IMR-90 (cell line): Measurements from ENCODE around the gene DIAPH2. TPM values are rescaled to one million over a fixed set of nuclear protein-coding genes. Genes with fewer than 3 reads are reported as not detected.

Source experiments
- ATAC-seq: fragments of 200-7000 bp; cut with Tn5 transposase; 2 replicates; pipeline ENCODE4 v1.9.1; 2020; ENCODE audit warnings: low read depth, mild to moderate bottlenecking, moderate library complexity
- BruUV-seq: library from RNA; stranded (reverse); fragments of 400-500 nt; replicated peaks from 2 replicates; lab custom pipeline; 2021; lab: Mats Ljungman, UMichigan
- CTCF ChIA-PET: fragments of 300-600 bp; formaldehyde crosslinking; extraction: SDS; loops from one replicate; lab custom pipeline; 2021; ENCODE audit warnings: antibody characterized with exemption; lab: Yijun Ruan, JAX
- POLR2A ChIA-PET: fragments of 300-600 bp; sonication (Branson Sonifier 250); formaldehyde crosslinking; loops from one replicate; lab custom pipeline; 2022; ENCODE audit warnings: antibody characterized with exemption; ENCODE audit not compliant: unreplicated experiment; lab: Charles Lee
- DNase-seq: peaks from one replicate; pipeline ENCODE4 v3.0.0; 2013
- H2AFZ ChIP-seq: replicated peaks from 2 replicates; pipeline ENCODE3; 2013; ENCODE audit warnings: low read length, mild to moderate bottlenecking; ENCODE audit not compliant: poor library complexity
- H2AK5ac ChIP-seq: 2 replicates; pipeline ENCODE4 v1.6.1; 2013; ENCODE audit warnings: low read depth, low read length, inconsistent platforms
- H2AK9ac ChIP-seq: replicated peaks from 2 replicates; pipeline ENCODE3; 2013; ENCODE audit warnings: mild to moderate bottlenecking, low read depth, low read length, moderate library complexity; ENCODE audit not compliant: poor library complexity
- H2BK120ac ChIP-seq: 2 replicates; pipeline ENCODE4 v1.6.1; 2013; ENCODE audit warnings: low read depth, low read length, inconsistent platforms
- H2BK15ac ChIP-seq: 3 replicates; pipeline ENCODE4 v1.6.1; 2013; ENCODE audit warnings: low read depth, low read length, inconsistent platforms
- H2BK20ac ChIP-seq: 2 replicates; pipeline ENCODE4 v1.6.1; 2013; ENCODE audit warnings: low read depth, mild to moderate bottlenecking, inconsistent platforms, low read length, moderate library complexity
- H2BK5ac ChIP-seq: 2 replicates; pipeline ENCODE4 v1.6.1; 2013; ENCODE audit warnings: mild to moderate bottlenecking, low read depth, low read length, inconsistent platforms; ENCODE audit not compliant: poor library complexity, severe bottlenecking
- H3K14ac ChIP-seq: replicated peaks from 2 replicates; pipeline ENCODE4 v1.6.1; 2013; ENCODE audit warnings: low read depth, low read length, inconsistent platforms
- H3K18ac ChIP-seq: 2 replicates; pipeline ENCODE4 v1.6.1; 2013; ENCODE audit warnings: low read depth, low read length, control low read depth
- H3K23ac ChIP-seq: 2 replicates; pipeline ENCODE4 v1.6.1; 2013; ENCODE audit warnings: low read depth, low read length, inconsistent platforms
- H3K27ac ChIP-seq: 2 replicates; pipeline ENCODE4 v1.5.1; 2013; ENCODE audit warnings: mild to moderate bottlenecking, control low read depth, low read length; ENCODE audit not compliant: insufficient read depth
- H3K27me3 ChIP-seq: 2 replicates; pipeline ENCODE4 v1.6.1; 2013; ENCODE audit warnings: low read length; ENCODE audit not compliant: control insufficient read depth, insufficient read depth
- H3K36me3 ChIP-seq: 2 replicates; pipeline ENCODE4 v1.6.1; 2013; ENCODE audit warnings: low read length, mixed read lengths; ENCODE audit not compliant: control insufficient read depth, insufficient read depth
- H3K4ac ChIP-seq: 2 replicates; pipeline ENCODE4 v1.6.1; 2013; ENCODE audit warnings: low read depth, low read length, inconsistent platforms
- H3K4me1 ChIP-seq: 2 replicates; pipeline ENCODE4 v1.6.1; 2013; ENCODE audit warnings: low read length, mixed read lengths; ENCODE audit not compliant: control insufficient read depth, insufficient read depth
- H3K4me2 ChIP-seq: 2 replicates; pipeline ENCODE4 v1.6.1; 2013; ENCODE audit warnings: low read depth, mild to moderate bottlenecking, control low read depth, low read length, moderate library complexity
- H3K4me3 ChIP-seq: 2 replicates; pipeline ENCODE4 v1.5.1; 2013; ENCODE audit warnings: low read depth, mild to moderate bottlenecking, control low read depth, low read length, moderate library complexity; ENCODE audit not compliant: insufficient read depth
- H3K56ac ChIP-seq: 2 replicates; pipeline ENCODE4 v1.6.1; 2013; ENCODE audit warnings: low read length, inconsistent platforms; ENCODE audit not compliant: insufficient read depth; ENCODE audit errors: extremely low read depth
- H3K79me1 ChIP-seq, 2 experiments: 2 replicates each; pipeline ENCODE4 v1.6.1; 2013; ENCODE audit warnings: low read length in 2 of 2, inconsistent platforms in 1 of 2, low read depth in 1 of 2
- H3K9ac ChIP-seq: 2 replicates; pipeline ENCODE4 v1.6.1; 2013; ENCODE audit warnings: low read depth, low read length, control low read depth
- H3K9me1 ChIP-seq: 2 replicates; pipeline ENCODE4 v1.6.1; 2013; ENCODE audit warnings: low read length, inconsistent platforms; ENCODE audit not compliant: insufficient read depth
- H3K9me3 ChIP-seq: 2 replicates; pipeline ENCODE4 v1.6.1; 2013; ENCODE audit warnings: low read length; ENCODE audit not compliant: control insufficient read depth, insufficient read depth
- H4K20me1 ChIP-seq: 2 replicates; pipeline ENCODE4 v1.6.1; 2013; ENCODE audit warnings: low read length, inconsistent platforms; ENCODE audit not compliant: insufficient read depth
- H4K5ac ChIP-seq: 2 replicates; pipeline ENCODE4 v1.6.1; 2013; ENCODE audit warnings: mild to moderate bottlenecking, low read depth, low read length, control low read depth
- H4K8ac ChIP-seq, 2 experiments: 2 replicates each; pipeline ENCODE4 v1.6.1; 2013; ENCODE audit warnings: low read depth in 2 of 2, low read length in 2 of 2, control low read depth in 1 of 2, inconsistent platforms in 1 of 2
- H4K91ac ChIP-seq: 2 replicates; pipeline ENCODE4 v1.6.1; 2013; ENCODE audit warnings: low read depth, low read length, inconsistent platforms; ENCODE audit not compliant: insufficient read depth
- CEBPB ChIP-seq: IDR thresholded peaks from 2 replicates; pipeline ENCODE4 v1.6.1; 2012; ENCODE audit warnings: low read depth, low read length, improper control_type of control experiment
- CHD1 ChIP-seq: IDR thresholded peaks from 2 replicates; pipeline ENCODE4 v1.6.1; 2012; ENCODE audit warnings: low read depth, low read length, improper control_type of control experiment
- CTCF ChIP-seq: conservative IDR thresholded peaks from 2 replicates; pipeline ENCODE4 v1.5.1; 2012; ENCODE audit warnings: mild to moderate bottlenecking, low read depth, low read length, improper control_type of control experiment
- MXI1 ChIP-seq: IDR thresholded peaks from 2 replicates; pipeline ENCODE4 v1.6.1; 2012; ENCODE audit warnings: low read depth, mild to moderate bottlenecking, low read length, moderate library complexity, borderline replicate concordance
- NFE2L2 ChIP-seq: fragments of 150-350 bp; IDR thresholded peaks from 2 replicates; pipeline ENCODE4 v1.6.1; 2016; ENCODE audit warnings: low read depth, mild to moderate bottlenecking, low read length
- POLR2A ChIP-seq: IDR thresholded peaks from 2 replicates; pipeline ENCODE4 v1.6.1; 2012; ENCODE audit warnings: mild to moderate bottlenecking, low read depth, low read length
- RAD21 ChIP-seq: IDR thresholded peaks from 2 replicates; pipeline ENCODE4 v1.6.1; 2012; ENCODE audit warnings: low read length, improper control_type of control experiment
- RCOR1 ChIP-seq: IDR thresholded peaks from 2 replicates; pipeline ENCODE4 v1.6.1; 2012; ENCODE audit warnings: mild to moderate bottlenecking, low read length, improper control_type of control experiment; ENCODE audit not compliant: insufficient replicate concordance
- WGBS, 2 experiments: methylation state at CpG; one replicate each; pipeline versions ENCODE4 v1.1.5 to v1.1.7; 2013; ENCODE audit warnings: missing lambda C conversion rate in 2 of 2; ENCODE audit not compliant: insufficient read length in 1 of 2; ENCODE audit errors: extremely low coverage in 2 of 2; 5-methylcytosine and 5-hydroxymethylcytosine counted together
- dilution Hi-C: fragments of 300-500 bp; cut with HindIII; formaldehyde crosslinking; loops from one replicate; pipeline ENCODE4 v1.14.3; 2018; ENCODE audit warnings: low sequenced_read_pairs; ENCODE audit not compliant: unreplicated experiment
- in situ Hi-C: fragments of 300-500 bp; cut with MboI; formaldehyde crosslinking; loops from 3 replicates; pipeline ENCODE4 v1.14.3; 2019; ENCODE audit warnings: low sequenced_read_pairs, inconsistent platforms, mixed read lengths
- intact Hi-C: fragments of 100-400 bp; cut with micrococcal nuclease; formaldehyde crosslinking; loops from 2 replicates; pipeline ENCODE4 v1.10.0; 2022
- polyA plus RNA-seq, 3 experiments: library from polyadenylated mRNA; depleted of rRNA; stranded (reverse); fragments of >200 nt; gene quantifications; 2 replicates each; pipeline ENCODE4 v1.2.3, GENCODE V29; 2012; ENCODE audit warnings: low replicate concordance in 1 of 3
- total RNA-seq: library from RNA; depleted of rRNA; stranded (reverse); fragments of >200 nt; gene quantifications from 2 replicates; pipeline ENCODE4 v1.2.3, GENCODE V29; 2012
- TF ChIP-seq, protein P1 (sequence below): fragments of 150-350 bp; IDR thresholded peaks from 2 replicates; pipeline ENCODE4 v1.6.1; 2016; ENCODE audit warnings: low read depth, mild to moderate bottlenecking, low read length, moderate library complexity, borderline replicate concordance

DIAPH2 gene
- total and polyA plus RNA-seq, 2 of the 4 experiments (the other 2 are of a cell fraction) = 3.6 to 19.9 TPM

GRCh38 chrX:97638621-97639020 is 954.0 kb downstream of the DIAPH2 start:
- no peak overlapping the region for H3K9ac ChIP-seq
- no peak overlapping the region for H2BK20ac ChIP-seq
- no peak overlapping the region for H4K5ac ChIP-seq
- H3K23ac ChIP-seq = no peak overlapping the region
- no peak overlapping the region for H2AFZ ChIP-seq
- H3K36me3 ChIP-seq = no peaks in the 10 kb centered on the region
- no peak overlapping the region for H3K56ac ChIP-seq
- ATAC-seq = no peak
- no peaks in the 10 kb centered on the region for H3K4me1 ChIP-seq
- H3K27me3 ChIP-seq = peaks cover 3% of the 10 kb centered on the region
- no peaks in the 10 kb centered on the region for H3K79me1 ChIP-seq
- TF ChIP-seq RAD21 = no peak
- TF ChIP-seq POLR2A = no peak
- no peak for TF ChIP-seq MXI1
- TF ChIP-seq CEBPB = no peak
- TF ChIP-seq CTCF = no peak
- TF ChIP-seq NFE2L2 = no peak
- no peak for TF ChIP-seq RCOR1
- no peak for TF ChIP-seq CHD1
- TF ChIP-seq, protein P1, sequence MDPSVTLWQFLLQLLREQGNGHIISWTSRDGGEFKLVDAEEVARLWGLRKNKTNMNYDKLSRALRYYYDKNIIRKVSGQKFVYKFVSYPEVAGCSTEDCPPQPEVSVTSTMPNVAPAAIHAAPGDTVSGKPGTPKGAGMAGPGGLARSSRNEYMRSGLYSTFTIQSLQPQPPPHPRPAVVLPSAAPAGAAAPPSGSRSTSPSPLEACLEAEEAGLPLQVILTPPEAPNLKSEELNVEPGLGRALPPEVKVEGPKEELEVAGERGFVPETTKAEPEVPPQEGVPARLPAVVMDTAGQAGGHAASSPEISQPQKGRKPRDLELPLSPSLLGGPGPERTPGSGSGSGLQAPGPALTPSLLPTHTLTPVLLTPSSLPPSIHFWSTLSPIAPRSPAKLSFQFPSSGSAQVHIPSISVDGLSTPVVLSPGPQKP = no peak
- H2BK15ac ChIP-seq = no peak overlapping the region
- BruUV-seq = no TSS peak
- H3K18ac ChIP-seq = no peak overlapping the region
- H3K14ac ChIP-seq = no peak overlapping the region
- no peak overlapping the region for H4K91ac ChIP-seq
- DNase-seq = no peak
- dilution Hi-C loops = no loop called here
- CTCF ChIA-PET = no interaction called here
- H3K4me3 ChIP-seq = no peak overlapping the region
- H3K4ac ChIP-seq = no peak overlapping the region
- H2AK9ac ChIP-seq = no peak overlapping the region
- POLR2A ChIA-PET = no interaction called here
- no peak overlapping the region for H2BK120ac ChIP-seq
- H4K20me1 ChIP-seq = no peaks in the 10 kb centered on the region
- H3K27ac ChIP-seq = no peak overlapping the region
- no peaks in the 10 kb centered on the region for H3K9me1 ChIP-seq
- no peak overlapping the region for H3K4me2 ChIP-seq
- 20% methylated on average over 1 of the region's 3 CpGs; no CpG with 5 or more reads in 1 of the 2 experiments for WGBS, 2 experiments
- H4K8ac ChIP-seq = no peak overlapping the region
- H3K9me3 ChIP-seq = no peaks in the 10 kb centered on the region
- intact Hi-C loops = no loop called here
- no peak overlapping the region for H2BK5ac ChIP-seq
- H2AK5ac ChIP-seq = no peak overlapping the region
- in situ Hi-C loops = no loop called here
